ENCODE results near the gene DPH5.
"Not testable (repeated sequence)": the region's sequence is repeated elsewhere in the genome, so short reads cannot be mapped to it uniquely, and the experiment has no call there.

The DPH5 gene

DNA sequence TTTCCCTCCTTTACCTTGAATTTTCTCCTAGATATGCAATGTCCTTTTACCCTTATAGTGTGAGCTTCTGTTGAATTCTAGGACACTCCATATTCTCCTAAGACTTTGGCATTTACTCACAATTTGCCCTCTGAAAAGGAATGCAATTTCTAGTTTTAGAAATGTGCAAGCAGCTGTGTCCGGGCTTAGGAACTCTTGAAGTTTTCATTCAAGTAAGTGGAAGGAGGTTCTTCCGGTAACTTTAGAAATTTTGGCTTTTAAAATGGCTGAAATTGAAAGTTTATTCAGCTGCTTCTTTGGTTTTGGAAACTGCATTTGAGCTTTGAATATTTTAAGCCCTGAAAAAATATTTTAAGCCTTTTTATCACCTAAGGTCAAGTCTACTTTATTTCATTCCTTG lies 56.3 kb downstream of the DPH5 start:
- TF ChIP-seq, protein P1, sequence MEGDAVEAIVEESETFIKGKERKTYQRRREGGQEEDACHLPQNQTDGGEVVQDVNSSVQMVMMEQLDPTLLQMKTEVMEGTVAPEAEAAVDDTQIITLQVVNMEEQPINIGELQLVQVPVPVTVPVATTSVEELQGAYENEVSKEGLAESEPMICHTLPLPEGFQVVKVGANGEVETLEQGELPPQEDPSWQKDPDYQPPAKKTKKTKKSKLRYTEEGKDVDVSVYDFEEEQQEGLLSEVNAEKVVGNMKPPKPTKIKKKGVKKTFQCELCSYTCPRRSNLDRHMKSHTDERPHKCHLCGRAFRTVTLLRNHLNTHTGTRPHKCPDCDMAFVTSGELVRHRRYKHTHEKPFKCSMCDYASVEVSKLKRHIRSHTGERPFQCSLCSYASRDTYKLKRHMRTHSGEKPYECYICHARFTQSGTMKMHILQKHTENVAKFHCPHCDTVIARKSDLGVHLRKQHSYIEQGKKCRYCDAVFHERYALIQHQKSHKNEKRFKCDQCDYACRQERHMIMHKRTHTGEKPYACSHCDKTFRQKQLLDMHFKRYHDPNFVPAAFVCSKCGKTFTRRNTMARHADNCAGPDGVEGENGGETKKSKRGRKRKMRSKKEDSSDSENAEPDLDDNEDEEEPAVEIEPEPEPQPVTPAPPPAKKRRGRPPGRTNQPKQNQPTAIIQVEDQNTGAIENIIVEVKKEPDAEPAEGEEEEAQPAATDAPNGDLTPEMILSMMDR (IDR thresholded peaks at IDR 0.05; ENCODE audit: low read depth, low read length) = no peak
- H3K4me3 ChIP-seq (ENCODE audit: low read depth, low read length) = no peak overlapping the region

DNA sequence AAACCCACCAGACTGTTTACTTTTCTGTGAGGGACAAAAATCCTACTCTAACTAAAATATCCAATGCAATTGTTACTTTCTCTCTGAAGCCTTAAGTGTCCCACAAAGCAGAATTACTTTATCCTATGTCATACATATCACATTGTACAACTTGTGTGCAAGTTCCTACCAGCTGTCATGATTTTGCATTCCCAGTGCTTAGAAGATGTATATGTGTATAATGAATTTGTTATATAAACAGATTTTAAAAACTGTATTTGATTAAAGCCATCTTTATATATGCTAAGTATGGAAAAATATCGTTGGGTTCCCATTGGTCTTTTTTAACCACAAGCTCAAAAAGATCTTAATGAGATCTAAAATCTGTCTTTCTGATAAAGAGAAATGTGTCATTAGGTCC lies 57.0 kb downstream of the DPH5 start:
- no peak overlapping the region for H3K4me3 ChIP-seq (ENCODE audit: low read depth, low read length)
- TF ChIP-seq, protein P1 (IDR thresholded peaks at IDR 0.05; ENCODE audit: low read depth, low read length) = no peak

- TF ChIP-seq, protein P1 (IDR thresholded peaks at IDR 0.05; ENCODE audit: low read depth, low read length) = no peak
- H3K4me3 ChIP-seq (ENCODE audit: low read depth, low read length) = no peak overlapping the region
Observed at GRCh38 chr1:100960098-100960497, 65.5 kb downstream of the DPH5 start.

GRCh38 chr1:100959502-100960060 lies 66.0 kb downstream of the DPH5 start:
- TF ChIP-seq, protein P1 (IDR thresholded peaks at IDR 0.05; ENCODE audit: low read depth, low read length) = no peak
- no peak overlapping the region for H3K4me3 ChIP-seq (ENCODE audit: low read depth, low read length)

DNA sequence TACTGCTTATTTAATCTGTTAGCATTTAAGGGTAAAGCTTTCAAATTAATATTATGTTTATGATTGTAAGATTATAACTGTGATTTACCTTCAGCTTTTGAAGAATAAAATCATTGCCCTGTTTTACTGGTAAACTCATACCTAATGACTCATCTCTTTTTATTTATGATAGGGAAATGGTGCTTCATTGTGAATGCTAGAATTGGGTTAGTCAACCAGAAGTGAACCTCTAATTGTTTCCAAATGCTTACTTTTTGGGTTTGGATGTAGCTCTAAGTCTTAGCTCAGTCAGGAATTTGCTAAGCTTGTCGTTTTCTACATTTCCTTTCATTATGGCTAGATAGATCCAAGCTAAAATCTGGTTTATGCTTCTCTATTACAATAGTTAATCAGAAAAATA lies 70.3 kb downstream of the DPH5 start:
- no peak overlapping the region for H3K4me3 ChIP-seq (ENCODE audit: low read depth, low read length)

DNA sequence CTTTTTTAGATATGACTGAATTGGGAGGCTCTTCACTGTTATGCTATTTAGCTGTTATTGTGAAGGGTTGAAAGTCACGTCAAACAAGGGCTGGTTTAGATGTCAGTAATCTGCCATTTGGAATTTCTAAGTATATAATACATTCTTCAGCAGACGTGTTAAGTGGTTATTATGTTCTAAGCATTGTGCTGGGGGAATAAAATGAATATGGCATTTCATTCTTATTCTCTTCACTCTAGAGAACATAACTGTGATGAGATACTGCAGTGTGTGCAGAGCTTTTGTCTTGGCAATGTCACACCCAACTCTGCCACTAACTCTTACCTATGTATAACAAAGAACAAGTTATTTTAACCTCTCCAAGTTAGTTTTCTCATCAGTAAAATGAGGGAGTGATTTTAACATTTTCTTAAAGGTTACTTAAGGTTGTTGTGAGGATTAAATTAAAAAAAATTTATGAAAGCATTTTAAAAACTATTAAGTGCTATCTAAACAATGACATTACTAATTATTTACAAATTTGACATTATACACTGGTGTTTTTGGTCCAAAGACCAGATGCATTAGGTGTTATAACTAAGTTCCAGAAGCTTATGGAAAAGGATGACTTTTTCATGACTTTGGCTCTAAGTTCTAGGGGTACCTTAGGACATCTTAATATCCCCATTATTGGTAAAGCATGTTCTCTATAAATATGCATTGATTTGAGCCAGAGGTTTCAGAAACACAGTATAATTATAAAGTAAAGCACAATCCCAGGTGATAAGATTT lies 71.4 kb downstream of the DPH5 start:
- TF ChIP-seq, protein P1 (IDR thresholded peaks at IDR 0.05; ENCODE audit: low read depth, low read length) = no peak
- no peak overlapping the region for H3K4me3 ChIP-seq (ENCODE audit: low read depth, low read length)

More for the DNA sequence above, 70.3 kb downstream of the DPH5 start:
- TF ChIP-seq, protein P1 (IDR thresholded peaks at IDR 0.05; ENCODE audit: low read depth, low read length) = no peak

DNA sequence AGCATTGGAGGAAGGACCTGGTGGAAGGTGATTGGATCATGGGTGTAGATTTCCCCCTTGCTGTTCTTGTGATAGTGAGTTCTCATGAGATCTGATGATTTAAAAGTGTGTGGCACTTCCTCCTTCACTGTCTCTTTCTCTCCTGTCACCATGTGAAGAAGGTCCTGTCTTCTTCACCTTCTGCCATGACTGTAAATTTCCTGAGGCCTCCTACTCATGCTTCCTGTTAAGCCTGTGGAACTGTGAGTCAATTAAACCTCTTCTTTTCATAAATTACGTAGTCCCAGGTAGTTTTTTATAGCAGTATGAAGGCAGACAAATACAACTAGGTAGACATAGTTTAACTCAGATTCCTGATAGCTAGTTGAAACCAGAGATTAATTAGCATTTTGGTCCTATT lies 72.6 kb downstream of the DPH5 start:
- H3K4me3 ChIP-seq (ENCODE audit: low read depth, low read length) = not testable (repeated sequence)

All from WI38 (cell line).